OCI-LY7 (cell line): ENCODE data around the gene TSR1. TPM values are rescaled to one million over a fixed set of nuclear protein-coding genes. Genes with fewer than 3 reads are reported as not detected.

Experiments
- BruUV-seq: library from RNA; stranded (reverse); fragments of 400-500 nt; replicated peaks from 2 replicates; lab custom pipeline; 2021; lab: Mats Ljungman, UMichigan
- CTCF ChIA-PET: fragments of 300-600 bp; sonication (Branson Sonifier 250); formaldehyde crosslinking; loops from one replicate; lab custom pipeline; 2022; ENCODE audit warnings: antibody characterized with exemption; ENCODE audit not compliant: unreplicated experiment; lab: Charles Lee
- POLR2A ChIA-PET: fragments of 300-600 bp; sonication (Branson Sonifier 250); formaldehyde crosslinking; loops from one replicate; lab custom pipeline; 2022; ENCODE audit warnings: antibody characterized with exemption; lab: Charles Lee
- DNase-seq: peaks from one replicate; pipeline ENCODE4 v3.0.0-alpha.2; 2015; ENCODE audit warnings: low spot score
- H2AFZ ChIP-seq: fragments of 200-600 bp; sonication (generic), shearing (Covaris generic); 2 replicates; pipeline ENCODE4 v1.6.1; 2014; ENCODE audit warnings: mild to moderate bottlenecking, antibody characterized with exemption, low read length, moderate library complexity
- H3K27ac ChIP-seq: fragments of 200-600 bp; sonication (generic); 2 replicates; pipeline ENCODE4 v1.5.1; 2014; ENCODE audit warnings: mixed run types, low read depth, mild to moderate bottlenecking, moderate library complexity, low read length, inconsistent platforms; ENCODE audit not compliant: poor library complexity, severe bottlenecking
- H3K36me3 ChIP-seq: fragments of 200-600 bp; sonication (generic); 2 replicates; pipeline ENCODE4 v1.6.1; 2014; ENCODE audit warnings: mild to moderate bottlenecking, antibody characterized with exemption, low read length, moderate library complexity, mixed read lengths; ENCODE audit not compliant: insufficient read depth
- H3K4me1 ChIP-seq: fragments of 200-600 bp; sonication (generic); 2 replicates; pipeline ENCODE4 v1.5.1; 2014; ENCODE audit warnings: mild to moderate bottlenecking, low read length; ENCODE audit not compliant: insufficient read depth, poor library complexity, severe bottlenecking
- H3K4me2 ChIP-seq: fragments of 200-600 bp; sonication (generic); 2 replicates; pipeline ENCODE4 v1.6.1; 2014; ENCODE audit warnings: mild to moderate bottlenecking, low read length
- H3K4me3 ChIP-seq: fragments of 200-600 bp; sonication (generic); 2 replicates; pipeline ENCODE4 v1.5.1; 2014; ENCODE audit warnings: mild to moderate bottlenecking, low read depth, low read length; ENCODE audit not compliant: poor library complexity, severe bottlenecking
- H3K79me2 ChIP-seq: fragments of 200-600 bp; sonication (generic); 2 replicates; pipeline ENCODE4 v1.6.1; 2016; ENCODE audit warnings: low read depth, mild to moderate bottlenecking, low read length, moderate library complexity, mixed read lengths; ENCODE audit not compliant: insufficient read depth
- H3K9me2 ChIP-seq: fragments of 200-600 bp; sonication (generic); 2 replicates; pipeline ENCODE4 v1.6.1; 2016; ENCODE audit warnings: mild to moderate bottlenecking, low read length, mixed read lengths; ENCODE audit not compliant: insufficient read depth
- H3K9me3 ChIP-seq: fragments of 200-600 bp; sonication (generic); 2 replicates; pipeline ENCODE4 v1.6.1; 2014; ENCODE audit warnings: mild to moderate bottlenecking, mixed run types, low read length, mixed read lengths
- H4K20me1 ChIP-seq: fragments of 200-600 bp; sonication (generic); 2 replicates; pipeline ENCODE4 v1.6.1; 2014; ENCODE audit warnings: mild to moderate bottlenecking, antibody characterized with exemption, low read length, moderate library complexity, mixed read lengths; ENCODE audit not compliant: insufficient read depth
- CTCF ChIP-seq: fragments of 200-600 bp; sonication (generic); conservative IDR thresholded peaks from 2 replicates; pipeline ENCODE4 v1.5.1; 2014; ENCODE audit warnings: mild to moderate bottlenecking, antibody characterized with exemption, low read length, moderate library complexity, mixed read lengths
- EZH2phosphoT487 ChIP-seq: fragments of 200-600 bp; sonication (generic); IDR thresholded peaks from 2 replicates; pipeline ENCODE4 v1.6.1; 2018; ENCODE audit warnings: low read depth, borderline replicate concordance, mild to moderate bottlenecking, mixed run types, antibody characterized with exemption, low read length, moderate library complexity, mixed read lengths
- intact Hi-C: fragments of 100-400 bp; cut with micrococcal nuclease; formaldehyde crosslinking; loops from one replicate; pipeline ENCODE4 v1.10.0; 2022; ENCODE audit not compliant: unreplicated experiment
- total RNA-seq, 2 experiments: library from RNA; depleted of rRNA in 1 of 2; stranded (reverse); fragments of >200 nt in 1 of 2; shearing (Covaris generic) in 1 of 2; gene quantifications; 2 replicates each; pipeline ENCODE4 v1.2.3, GENCODE V29; 2014 to 2022

TSR1 gene
- total RNA-seq, 2 experiments from 2014 or later: 58.7 to 85.8 TPM

GRCh38 chr17:2331303-2331702, 5.0 kb downstream of the TSR1 start:
- no peak for DNase-seq
- no peak overlapping the region for H3K4me2 ChIP-seq
- ChIA-PET POLR2A (interaction anchor here (1.1 kb wide), 1 partner anchor 27 kb away, joined by 3 read pairs; the partner anchor contains the start of genes SMG6 and SRR), CTCF (no interaction called here)
- H3K9me3 ChIP-seq: no peaks in the 10 kb centered on the region
- H3K4me3 ChIP-seq: no peak overlapping the region
- H3K27ac ChIP-seq: no peak overlapping the region
- H3K9me2 ChIP-seq: no peaks in the 10 kb centered on the region
- peaks cover 98% of the 10 kb centered on the region for H3K36me3 ChIP-seq
- no TSS peak for BruUV-seq
- peaks cover 19% of the 10 kb centered on the region for H3K4me1 ChIP-seq
- H2AFZ ChIP-seq: no peak overlapping the region
- TF ChIP-seq CTCF (no peak), EZH2phosphoT487 (no peak)
- peaks cover 55% of the 10 kb centered on the region for H3K79me2 ChIP-seq
- peaks cover 10% of the 10 kb centered on the region for H4K20me1 ChIP-seq
- intact Hi-C loops: no loop called here

- TSS peak; percentile 65 for BruUV-seq
- no peaks in the 10 kb centered on the region for H3K9me3 ChIP-seq
- no peaks in the 10 kb centered on the region for H3K9me2 ChIP-seq
- no peaks in the 10 kb centered on the region; the same call in 1 of the 2 replicates for H4K20me1 ChIP-seq
- POLR2A ChIA-PET: no interaction called here
- H3K27ac ChIP-seq: no peak overlapping the region
- H3K4me3 ChIP-seq: no peak overlapping the region
- H3K79me2 ChIP-seq: no peaks in the 10 kb centered on the region; the same call in 1 of the 2 replicates
- H3K4me2 ChIP-seq: no peak overlapping the region
- DNase-seq: no peak
- CTCF ChIA-PET: interaction anchor here (0.5 kb wide), 1 partner anchor 271 kb away, joined by 3 read pairs; no protein-coding TSS in a partner anchor
- H3K36me3 ChIP-seq: peaks cover 84% of the 10 kb centered on the region
- H2AFZ ChIP-seq: no peak overlapping the region
- TF ChIP-seq CTCF (no peak), EZH2phosphoT487 (no peak)
- intact Hi-C loops: no loop called here
- H3K4me1 ChIP-seq: no peaks in the 10 kb centered on the region
These were observed 12.5 kb downstream of the TSR1 start for GRCh38 chr17:2323629-2324314.

- no TSS peak for BruUV-seq
These were observed 14.9 kb downstream of the TSR1 start for GRCh38 chr17:2321399-2321798.

More at GRCh38 chr17:2321399-2321798, 14.9 kb downstream of the TSR1 start:
- Histone ChIP-seq H3K4me1 (no peaks in the 10 kb centered on the region), H3K9me2 (no peaks in the 10 kb centered on the region), H2AFZ (no peak overlapping the region), H3K9me3 (no peaks in the 10 kb centered on the region), H4K20me1 (no peaks in the 10 kb centered on the region), H3K4me2 (no peak overlapping the region), H3K4me3 (no peak overlapping the region), H3K27ac (no peak overlapping the region), H3K79me2 (no peaks in the 10 kb centered on the region; the same call in 1 of the 2 replicates), H3K36me3 (peaks cover 60% of the 10 kb centered on the region)
- CTCF ChIA-PET: no interaction called here
- DNase-seq: no peak
- no peak for TF ChIP-seq CTCF
- TF ChIP-seq EZH2phosphoT487: no peak
- intact Hi-C loops: no loop called here
- POLR2A ChIA-PET: no interaction called here
